Measurements from ENCODE around the gene SYT14. TPM values are rescaled to one million over a fixed set of nuclear protein-coding genes. Genes with fewer than 3 reads are reported as not detected.
A peak's percentile ranks its signal among the peaks of the same experiment; 100 is the strongest.

Gene SYT14
- total RNA-seq, 1 donor from 2014 or later, result 16.1 TPM

DNA sequence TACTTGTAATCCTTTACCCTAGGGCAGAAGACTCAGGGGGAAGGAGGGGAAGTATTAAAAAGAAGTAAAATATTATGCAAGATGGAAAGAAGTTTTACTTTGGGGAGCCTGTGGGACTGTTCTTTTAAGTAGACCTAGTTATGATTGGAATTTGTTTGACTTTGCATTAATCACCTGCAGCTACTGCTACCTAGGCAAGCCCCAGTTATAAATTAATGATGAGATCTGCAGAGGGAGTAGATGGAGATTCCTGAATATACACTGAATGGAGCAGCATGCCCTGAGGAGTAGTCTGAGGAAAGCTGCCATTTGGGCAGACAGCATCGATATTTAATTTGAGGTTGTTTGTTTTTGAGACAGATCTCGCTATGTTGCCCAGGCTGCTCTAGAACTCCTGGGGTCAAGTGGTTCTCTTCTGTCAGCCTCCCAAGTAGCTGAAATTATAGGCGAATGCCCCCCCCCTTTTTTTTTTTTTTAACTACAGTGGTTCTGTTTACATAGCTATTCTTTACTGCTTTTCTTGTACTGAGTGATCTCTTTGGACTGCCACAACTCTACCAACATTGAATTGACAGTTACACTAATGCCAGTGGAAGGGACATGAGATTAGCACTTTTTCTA lies 213.1 kb downstream of the SYT14 start:
- H3K4me3 ChIP-seq, result no peak overlapping the region
- no peaks in the 10 kb centered on the region for H3K9me3 ChIP-seq (ENCODE audit: low read depth)
- no peaks in the 10 kb centered on the region for H3K79me2 ChIP-seq (ENCODE audit: low read depth)
- no peaks in the 10 kb centered on the region for H3F3A ChIP-seq (ENCODE audit: low read depth)
- H3K27ac ChIP-seq, result no peak overlapping the region
- H3K4me1 Mint-ChIP-seq, result no peaks in the 10 kb centered on the region
- no peaks in the 10 kb centered on the region for H4K20me1 ChIP-seq (ENCODE audit: low read depth)
- no peaks in the 10 kb centered on the region for H3K36me3 ChIP-seq
- H3K9me3 Mint-ChIP-seq, result no peaks in the 10 kb centered on the region
- no peak overlapping the region for H3K4me2 ChIP-seq
- H3K27me3 Mint-ChIP-seq (ENCODE audit: insufficient read depth, low read depth), result peaks cover 2% of the 10 kb centered on the region
- no peaks in the 10 kb centered on the region for H3K27me3 ChIP-seq
- H3K4me3 Mint-ChIP-seq, result no peak overlapping the region
- no peak overlapping the region for H3K27ac Mint-ChIP-seq
- no peak for DNase-seq (ENCODE audit: low spot score)
- TF ChIP-seq EZH2 (IDR thresholded peaks at IDR 0.05), result no peak
- TF ChIP-seq EZH2phosphoT487 (IDR thresholded peaks at IDR 0.05), result no peak
- TF ChIP-seq, protein P1, sequence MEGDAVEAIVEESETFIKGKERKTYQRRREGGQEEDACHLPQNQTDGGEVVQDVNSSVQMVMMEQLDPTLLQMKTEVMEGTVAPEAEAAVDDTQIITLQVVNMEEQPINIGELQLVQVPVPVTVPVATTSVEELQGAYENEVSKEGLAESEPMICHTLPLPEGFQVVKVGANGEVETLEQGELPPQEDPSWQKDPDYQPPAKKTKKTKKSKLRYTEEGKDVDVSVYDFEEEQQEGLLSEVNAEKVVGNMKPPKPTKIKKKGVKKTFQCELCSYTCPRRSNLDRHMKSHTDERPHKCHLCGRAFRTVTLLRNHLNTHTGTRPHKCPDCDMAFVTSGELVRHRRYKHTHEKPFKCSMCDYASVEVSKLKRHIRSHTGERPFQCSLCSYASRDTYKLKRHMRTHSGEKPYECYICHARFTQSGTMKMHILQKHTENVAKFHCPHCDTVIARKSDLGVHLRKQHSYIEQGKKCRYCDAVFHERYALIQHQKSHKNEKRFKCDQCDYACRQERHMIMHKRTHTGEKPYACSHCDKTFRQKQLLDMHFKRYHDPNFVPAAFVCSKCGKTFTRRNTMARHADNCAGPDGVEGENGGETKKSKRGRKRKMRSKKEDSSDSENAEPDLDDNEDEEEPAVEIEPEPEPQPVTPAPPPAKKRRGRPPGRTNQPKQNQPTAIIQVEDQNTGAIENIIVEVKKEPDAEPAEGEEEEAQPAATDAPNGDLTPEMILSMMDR (IDR thresholded peaks at IDR 0.05), result no peak
- H3K36me3 Mint-ChIP-seq, result no peaks in the 10 kb centered on the region
- peaks cover 6% of the 10 kb centered on the region for H3K4me1 ChIP-seq
- H3K9ac ChIP-seq, result no peak overlapping the region
- H2AFZ ChIP-seq (replicated peaks), result no peak overlapping the region

DNA sequence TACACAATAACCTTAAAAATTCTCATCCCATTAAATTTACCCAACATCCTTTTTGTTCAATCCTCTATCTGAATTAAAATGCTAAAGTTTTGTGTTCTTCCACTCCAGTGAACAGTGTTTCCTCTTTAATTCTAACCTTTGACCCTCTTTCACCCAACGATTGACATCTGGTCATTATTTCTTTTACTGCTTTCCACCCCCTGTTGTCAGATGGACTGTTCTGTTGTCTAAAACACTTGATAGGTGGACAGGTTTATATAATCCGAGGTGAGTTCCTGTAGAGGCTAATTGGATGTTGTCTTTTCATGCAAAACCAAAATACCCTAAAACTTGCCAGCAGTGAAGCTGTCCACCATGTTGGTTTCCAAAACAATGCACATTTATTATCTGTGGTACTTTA lies 221.2 kb downstream of the SYT14 start:
- no peak overlapping the region for H3K4me3 Mint-ChIP-seq
- peak overlapping the region; percentile 66 for H3K4me2 ChIP-seq
- peaks cover 10% of the 10 kb centered on the region for H3K36me3 ChIP-seq
- H3K27me3 Mint-ChIP-seq (ENCODE audit: insufficient read depth, low read depth), result peaks cover under 1% of the 10 kb centered on the region
- no peaks in the 10 kb centered on the region for H3K79me2 ChIP-seq (ENCODE audit: low read depth)
- H2AFZ ChIP-seq (replicated peaks), result no peak overlapping the region
- no peaks in the 10 kb centered on the region for H3K36me3 Mint-ChIP-seq
- DNase-seq (ENCODE audit: low spot score), result peak; percentile 78
- H4K20me1 ChIP-seq (ENCODE audit: low read depth), result no peaks in the 10 kb centered on the region
- no peaks in the 10 kb centered on the region for H3K27me3 ChIP-seq
- no peak overlapping the region for H3K27ac ChIP-seq
- H3K27ac Mint-ChIP-seq, result no peak overlapping the region
- H3K4me1 Mint-ChIP-seq, result peaks cover 19% of the 10 kb centered on the region
- H3K9me3 ChIP-seq (ENCODE audit: low read depth), result no peaks in the 10 kb centered on the region
- no peaks in the 10 kb centered on the region for H3K9me3 Mint-ChIP-seq
- peak overlapping the region; percentile 7 for H3K4me3 ChIP-seq
- H3F3A ChIP-seq (ENCODE audit: low read depth), result peaks cover 9% of the 10 kb centered on the region
- TF ChIP-seq EZH2 (IDR thresholded peaks at IDR 0.05) (no peak), EZH2phosphoT487 (IDR thresholded peaks at IDR 0.05) (no peak)
- TF ChIP-seq, protein P1 (IDR thresholded peaks at IDR 0.05), result no peak
- H3K4me1 ChIP-seq, result peaks cover 34% of the 10 kb centered on the region
- no peak overlapping the region for H3K9ac ChIP-seq

GRCh38 chr1:210170220-210170619 lies 232.2 kb downstream of the SYT14 start:
- TF ChIP-seq EZH2 (IDR thresholded peaks at IDR 0.05) (no peak), EZH2phosphoT487 (IDR thresholded peaks at IDR 0.05) (no peak)
- TF ChIP-seq, protein P1 (IDR thresholded peaks at IDR 0.05), result no peak
- H3K27me3 Mint-ChIP-seq (ENCODE audit: insufficient read depth, low read depth), result no peaks in the 10 kb centered on the region
- Histone ChIP-seq H3K9ac (no peak overlapping the region), H3K4me3 (no peak overlapping the region), H3F3A (ENCODE audit: low read depth) (peaks cover 6% of the 10 kb centered on the region), H3K36me3 (no peaks in the 10 kb centered on the region), H3K27me3 (no peaks in the 10 kb centered on the region), H4K20me1 (ENCODE audit: low read depth) (no peaks in the 10 kb centered on the region), H3K4me2 (no peak overlapping the region), H3K27ac (no peak overlapping the region), H3K9me3 (ENCODE audit: low read depth) (no peaks in the 10 kb centered on the region), H3K79me2 (ENCODE audit: low read depth) (no peaks in the 10 kb centered on the region), H2AFZ (replicated peaks) (no peak overlapping the region), H3K4me1 (peaks cover 6% of the 10 kb centered on the region)
- H3K9me3 Mint-ChIP-seq, result no peaks in the 10 kb centered on the region
- DNase-seq (ENCODE audit: low spot score), result no peak
- H3K4me3 Mint-ChIP-seq, result no peak overlapping the region
- no peaks in the 10 kb centered on the region for H3K36me3 Mint-ChIP-seq
- no peak overlapping the region for H3K27ac Mint-ChIP-seq
- no peaks in the 10 kb centered on the region for H3K4me1 Mint-ChIP-seq

Data from neural progenitor cell (in vitro differentiated cells).